Measurements from ENCODE around the gene NCK2.
"Not testable (repeated sequence)": the region's sequence is repeated elsewhere in the genome, so short reads cannot be mapped to it uniquely, and the experiment has no call there.

Gene NCK2

GRCh38 chr2:105752691-105753358 lies 8.1 kb downstream of the NCK2 start:
- DNase-seq (ENCODE audit: low spot score) = no peak
- ChIA-PET CTCF (interaction anchor here (0.5 to 0.7 kb wide), 3 partner anchors 38 to 310 kb away, joined by 4 to 6 read pairs (median 6); no protein-coding TSS in a partner anchor), POLR2A (ENCODE audit: low non-redundant PET) (no interaction called here)
- no peak for TF ChIP-seq CTCF (conservative IDR thresholded peaks at IDR 0.05; ENCODE audit: low read depth)
- H3K27ac ChIP-seq = no peak overlapping the region

- DNase-seq (ENCODE audit: low spot score) = no peak
- H3K27ac ChIP-seq = no peak overlapping the region
- ChIA-PET CTCF (interaction anchor here (0.6 kb wide), 1 partner anchor 309 kb away, joined by 4 read pairs; no protein-coding TSS in a partner anchor), POLR2A (ENCODE audit: low non-redundant PET) (no interaction called here)
- TF ChIP-seq CTCF (conservative IDR thresholded peaks at IDR 0.05; ENCODE audit: low read depth) = no peak
Observed at GRCh38 chr2:105753380-105753779, 8.7 kb downstream of the NCK2 start.

- no peak overlapping the region for H3K27ac ChIP-seq
- no peak for TF ChIP-seq CTCF (conservative IDR thresholded peaks at IDR 0.05; ENCODE audit: low read depth)
- POLR2A ChIA-PET (ENCODE audit: low non-redundant PET) = no interaction called here
- CTCF ChIA-PET = no interaction called here
- DNase-seq (ENCODE audit: low spot score) = no peak
Observed at GRCh38 chr2:105754011-105754410, 9.3 kb downstream of the NCK2 start.

GRCh38 chr2:105754994-105755393 lies 10.3 kb downstream of the NCK2 start:
- CTCF ChIA-PET = no interaction called here
- no peak for DNase-seq (ENCODE audit: low spot score)
- H3K27ac ChIP-seq = no peak overlapping the region
- POLR2A ChIA-PET (ENCODE audit: low non-redundant PET) = no interaction called here
- no peak for TF ChIP-seq CTCF (conservative IDR thresholded peaks at IDR 0.05; ENCODE audit: low read depth)

- no peak for TF ChIP-seq CTCF (conservative IDR thresholded peaks at IDR 0.05; ENCODE audit: low read depth)
- no peak overlapping the region for H3K27ac ChIP-seq
- DNase-seq (ENCODE audit: low spot score) = no peak
- ChIA-PET POLR2A (ENCODE audit: low non-redundant PET) (no interaction called here), CTCF (no interaction called here)
Observed at GRCh38 chr2:105755895-105756294, 11.2 kb downstream of the NCK2 start.

GRCh38 chr2:105756435-105756834 lies 11.7 kb downstream of the NCK2 start:
- no peak for DNase-seq (ENCODE audit: low spot score)
- peak overlapping the region; percentile 21; the same call in 1 of the 2 replicates for H3K27ac ChIP-seq
- CTCF ChIA-PET = no interaction called here
- no peak for TF ChIP-seq CTCF (conservative IDR thresholded peaks at IDR 0.05; ENCODE audit: low read depth)
- POLR2A ChIA-PET (ENCODE audit: low non-redundant PET) = no interaction called here

GRCh38 chr2:105756865-105757264 lies 12.2 kb downstream of the NCK2 start:
- CTCF ChIA-PET; POLR2A ChIA-PET (ENCODE audit: low non-redundant PET); DNase-seq (ENCODE audit: low spot score): not testable (repeated sequence)
- peak overlapping the region; percentile 21; the same call in 1 of the 2 replicates for H3K27ac ChIP-seq
